H1 (cell line): Measurements from ENCODE around the gene NXT2. TPM values are rescaled to one million over a fixed set of nuclear protein-coding genes. Genes with fewer than 3 reads are reported as not detected.

ENCODE experiments used
- BRCA1 ChIP-seq: IDR thresholded peaks from 2 replicates; pipeline ENCODE4 v1.6.1; 2012; ENCODE audit warnings: low read depth, low read length, improper control_type of control experiment
- CHD1 ChIP-seq: IDR thresholded peaks from 2 replicates; pipeline ENCODE4 v1.6.1; 2012; ENCODE audit warnings: low read depth, low read length, improper control_type of control experiment
- CHD2 ChIP-seq: IDR thresholded peaks from 2 replicates; pipeline ENCODE4 v1.6.1; 2012; ENCODE audit warnings: low read length, improper control_type of control experiment
- CHD7 ChIP-seq: fragments of 300-600 bp; sonication (generic); IDR thresholded peaks from 2 replicates; pipeline ENCODE4 v1.7.1; 2012; ENCODE audit warnings: low read length, moderate library complexity, mild to moderate bottlenecking, inconsistent platforms; ENCODE audit not compliant: insufficient replicate concordance
- HDAC6 ChIP-seq: IDR thresholded peaks from one replicate; pipeline ENCODE4 v1.7.1; 2012; ENCODE audit warnings: low read depth, mild to moderate bottlenecking, inconsistent platforms, low read length, moderate library complexity
- KDM4A ChIP-seq: IDR thresholded peaks from one replicate; pipeline ENCODE4 v1.7.1; 2012; ENCODE audit warnings: low read depth, mild to moderate bottlenecking, moderate library complexity, low read length, inconsistent platforms; ENCODE audit not compliant: severe bottlenecking
- NANOG ChIP-seq: IDR thresholded peaks from 2 replicates; pipeline ENCODE4 v1.6.1; 2011; ENCODE audit warnings: low read length, low read depth, mild to moderate bottlenecking, inconsistent platforms; ENCODE audit not compliant: insufficient read depth, poor library complexity, severe bottlenecking
- RAD21 ChIP-seq, 2 experiments: IDR thresholded peaks in 1 of 2; conservative IDR thresholded peaks in 1 of 2; 2 replicates each; pipeline ENCODE4 v1.6.1; 2011; ENCODE audit warnings: low read depth in 2 of 2, low read length in 2 of 2, improper control_type of control experiment in 1 of 2, inconsistent platforms in 1 of 2, mild to moderate bottlenecking in 1 of 2, moderate library complexity in 1 of 2
- SAP30 ChIP-seq: fragments of 300-600 bp; sonication (generic); IDR thresholded peaks from 2 replicates; pipeline ENCODE4 v1.7.1; 2012; ENCODE audit warnings: low read length, moderate library complexity, mild to moderate bottlenecking, inconsistent platforms; ENCODE audit not compliant: insufficient read depth, insufficient replicate concordance
- USF2 ChIP-seq: IDR thresholded peaks from 2 replicates; pipeline ENCODE4 v1.6.1; 2011; ENCODE audit warnings: low read length, improper control_type of control experiment
- polyA plus RNA-seq, 7 experiments: library from polyadenylated mRNA; depleted of rRNA in 3 of 7; stranded (reverse) in 5 of 7; unstranded in 2 of 7; fragments of >200 nt in 5 of 7; fragments of 200-250 nt in 2 of 7; gene quantifications; 1 replicate in 5 of 7; 2 replicates in 1 of 7; 4 replicates in 1 of 7; pipeline versions ENCODE4 v1.2.1 to v1.2.3, GENCODE V29; 2011 to 2013; ENCODE audit warnings: missing spikeins in 2 of 7, mixed read lengths in 2 of 7
- total RNA-seq: library from RNA; stranded (reverse); fragmentation: NEBNext Ultra II Directional; extraction: Animal tissue kit (Norgen Biotek cat#: 25700); gene quantifications from 2 replicates; pipeline ENCODE4 v1.2.1, GENCODE V29; 2021

NXT2 gene
- total and polyA plus RNA-seq, 2 of the 8 experiments (the other 6 are each of a cell fraction or from before 2014, with no cell fraction given) = 6.1 to 13.5 TPM

GRCh38 chrX:109534933-109535332 is 1.7 kb upstream of the NXT2 start (continued):
- TF ChIP-seq CHD7 (no peak), SAP30 (no peak), USF2 (no peak), CHD1 (no peak), BRCA1 (no peak), HDAC6 (no peak), NANOG (no peak), CHD2 (no peak), KDM4A (no peak), RAD21 (IDR thresholded peaks at IDR 0.05 in 1 of 2, conservative IDR thresholded peaks at IDR 0.05 in 1 of 2; ENCODE audit: low read depth in 2 of 2, low read length in 2 of 2) (no peak)
